ENCODE results near the gene DNMBP. TPM values are rescaled to one million over a fixed set of nuclear protein-coding genes. Genes with fewer than 3 reads are reported as not detected.

Gene DNMBP
- total and polyA plus RNA-seq, 2 of the 4 experiments (the other 2 are of a cell fraction) = 10.9 to 13.6 TPM

GRCh38 chr10:99937630-99938029 is 72.1 kb downstream of the DNMBP start:
- Histone ChIP-seq H3K9ac (ENCODE audit: low read depth, low read length) (no peak overlapping the region), H3K56ac (ENCODE audit: extremely low read depth, insufficient read depth, low read length) (no peak overlapping the region), H3K79me1 (ENCODE audit: low read depth in 1 of 2, low read length in 2 of 2) (peaks cover 22 to 54% of the 10 kb centered on the region in 2 experiments), H3K27me3 (ENCODE audit: control insufficient read depth, insufficient read depth, low read length) (no peaks in the 10 kb centered on the region), H2BK15ac (ENCODE audit: low read depth, low read length) (no peak overlapping the region), H3K27ac (ENCODE audit: insufficient read depth, low read length) (no peak overlapping the region), H2BK5ac (ENCODE audit: low read depth, low read length, poor library complexity, severe bottlenecking) (no peak overlapping the region), H2AFZ (replicated peaks; ENCODE audit: low read length, poor library complexity) (no peak overlapping the region), H4K8ac (ENCODE audit: low read depth in 2 of 2, low read length in 2 of 2) (no peak overlapping the region), H4K20me1 (ENCODE audit: insufficient read depth, low read length) (peaks cover 25% of the 10 kb centered on the region; the same call in 1 of the 2 replicates), H3K23ac (ENCODE audit: low read depth, low read length) (peak overlapping the region; percentile 21; the same call in 1 of the 2 replicates), H2BK20ac (ENCODE audit: low read depth, low read length) (no peak overlapping the region), H2AK9ac (replicated peaks; ENCODE audit: low read depth, low read length, poor library complexity) (no peak overlapping the region), H4K91ac (ENCODE audit: insufficient read depth, low read depth, low read length) (no peak overlapping the region), H3K4ac (ENCODE audit: low read depth, low read length) (no peak overlapping the region), H2BK120ac (ENCODE audit: low read depth, low read length) (no peak overlapping the region), H3K4me2 (ENCODE audit: low read depth, low read length) (no peak overlapping the region), H3K4me1 (ENCODE audit: control insufficient read depth, insufficient read depth, low read length) (peaks cover 4% of the 10 kb centered on the region), H3K14ac (replicated peaks; ENCODE audit: low read depth, low read length) (peak overlapping the region; percentile 9; the same call in 1 of the 2 replicates), H3K18ac (ENCODE audit: low read depth, low read length) (no peak overlapping the region), H3K9me3 (ENCODE audit: control insufficient read depth, insufficient read depth, low read length) (no peaks in the 10 kb centered on the region), H3K4me3 (ENCODE audit: insufficient read depth, low read depth, low read length) (no peak overlapping the region), H2AK5ac (ENCODE audit: low read depth, low read length) (peak overlapping the region; percentile 51; the same call in 1 of the 2 replicates), H3K9me1 (ENCODE audit: insufficient read depth, low read length) (peaks cover 13% of the 10 kb centered on the region), H4K5ac (ENCODE audit: low read depth, low read length) (no peak overlapping the region), H3K36me3 (ENCODE audit: control insufficient read depth, insufficient read depth, low read length) (no peaks in the 10 kb centered on the region)
- in situ Hi-C loops (cut with MboI; ENCODE audit: low sequenced_read_pairs) = no loop called here
- WGBS, 2 experiments (ENCODE audit: extremely low coverage in 2 of 2, insufficient read length in 1 of 2) = 88% methylated on average over 2 of the region's 3 CpGs; no CpG with 5 or more reads in 1 of the 2 experiments
- POLR2A ChIA-PET (ENCODE audit: unreplicated experiment) = interaction anchor here (0.6 kb wide), 1 partner anchor 15 kb away, joined by 3 read pairs; no protein-coding TSS in a partner anchor
- dilution Hi-C loops (cut with HindIII; ENCODE audit: low sequenced_read_pairs, unreplicated experiment) = no loop called here
- no TSS peak for BruUV-seq (replicated peaks)
- DNase-seq (no peak), ATAC-seq (ENCODE audit: low read depth) (no peak)
- CTCF ChIA-PET = no interaction called here
- TF ChIP-seq ELK1 (IDR thresholded peaks at IDR 0.05; ENCODE audit: borderline replicate concordance, low read depth, low read length) = no peak
- TF ChIP-seq CTCF (conservative IDR thresholded peaks at IDR 0.05; ENCODE audit: low read depth, low read length) = no peak
- no peak for TF ChIP-seq CHD1 (IDR thresholded peaks at IDR 0.05; ENCODE audit: low read depth, low read length)
- TF ChIP-seq CEBPB (IDR thresholded peaks at IDR 0.05; ENCODE audit: low read depth, low read length) = no peak
- no peak for TF ChIP-seq MAFK (IDR thresholded peaks at IDR 0.05; ENCODE audit: low read depth, low read length)
- TF ChIP-seq FOS (IDR thresholded peaks at IDR 0.05; ENCODE audit: low read depth, low read length) = no peak
- TF ChIP-seq RCOR1 (IDR thresholded peaks at IDR 0.05; ENCODE audit: insufficient replicate concordance, low read length) = no peak
- no peak for TF ChIP-seq RAD21 (IDR thresholded peaks at IDR 0.05; ENCODE audit: low read length)
- TF ChIP-seq NFE2L2 (IDR thresholded peaks at IDR 0.05; ENCODE audit: low read depth, low read length) = no peak
- TF ChIP-seq MXI1 (IDR thresholded peaks at IDR 0.05; ENCODE audit: borderline replicate concordance, low read depth, low read length) = no peak
- TF ChIP-seq BHLHE40 (IDR thresholded peaks at IDR 0.05; ENCODE audit: low read depth, low read length) = no peak
- TF ChIP-seq RFX5 (IDR thresholded peaks at IDR 0.05; ENCODE audit: low read depth, low read length) = no peak
- TF ChIP-seq POLR2A (IDR thresholded peaks at IDR 0.05; ENCODE audit: low read depth, low read length) = no peak
- TF ChIP-seq SMC3 (IDR thresholded peaks at IDR 0.05; ENCODE audit: low read depth, low read length) = no peak
- TF ChIP-seq USF2 (IDR thresholded peaks at IDR 0.05; ENCODE audit: low read depth, low read length) = no peak
- intact Hi-C loops (cut with micrococcal nuclease) = no loop called here
